ENCODE measurements around the gene CDC42EP4. TPM values are rescaled to one million over a fixed set of nuclear protein-coding genes. Genes with fewer than 3 reads are reported as not detected.
A peak's percentile ranks its signal among the peaks of the same experiment; 100 is the strongest.

CDC42EP4 gene
- total and polyA plus RNA-seq, 4 donors, result 15.7 to 31.0 (median 28.0) TPM

- Histone ChIP-seq H3K9ac (ENCODE audit: low read depth in 1 of 2, low read length in 2 of 2) (no peak overlapping the region), H3K4me1 (ENCODE audit: control insufficient read depth in 4 of 4, insufficient read depth in 4 of 4, low read length in 3 of 4) (peaks cover 17 to 53% (median 35%) of the 10 kb centered on the region in 4 donors), H3K4me3 (ENCODE audit: low read depth in 1 of 3, low read length in 3 of 3) (no peak overlapping the region), H3K27me3 (ENCODE audit: control insufficient read depth in 4 of 4, insufficient read depth in 4 of 4, low read length in 3 of 4) (no peaks in the 10 kb centered on the region), H3K36me3 (ENCODE audit: control insufficient read depth in 4 of 4, insufficient read depth in 3 of 4, low read depth in 1 of 4, low read length in 3 of 4) (no peaks in the 10 kb centered on the region), H3K9me3 (ENCODE audit: control insufficient read depth in 4 of 4, low read length in 3 of 4) (no peaks in the 10 kb centered on the region), H3K27ac (ENCODE audit: low read depth in 1 of 2, low read length in 2 of 2) (peak overlapping the region; percentile 65 to 97)
- DNase-seq (ENCODE audit: low spot score), result no peak
- TF ChIP-seq RAD21 (IDR thresholded peaks at IDR 0.05) (no peak), HNF4A (conservative IDR thresholded peaks at IDR 0.05) (no peak), MAX (IDR thresholded peaks at IDR 0.05) (no peak), NR2F2 (IDR thresholded peaks at IDR 0.05) (no peak), RXRA (IDR thresholded peaks at IDR 0.05) (no peak), FOXA1 (IDR thresholded peaks at IDR 0.05) (no peak), JUND (IDR thresholded peaks at IDR 0.05) (no peak), REST (IDR thresholded peaks at IDR 0.05) (no peak), ATF3 (IDR thresholded peaks at IDR 0.05) (no peak), EGR1 (IDR thresholded peaks at IDR 0.05; ENCODE audit: low read depth in 2 of 2) (no peak), SP1 (IDR thresholded peaks at IDR 0.05) (no peak), CTCF (IDR thresholded peaks at IDR 0.05; ENCODE audit: low read depth, low read length, missing input control) (no peak), YY1 (IDR thresholded peaks at IDR 0.05) (no peak), ZBTB33 (IDR thresholded peaks at IDR 0.05) (no peak), TAF1 (conservative IDR thresholded peaks at IDR 0.05) (no peak)
- WGBS, result 69% methylated on average over 9 of the region's 9 CpGs
Observed at GRCh38 chr17:73307130-73307529, 4.7 kb downstream of the CDC42EP4 start.
